Fibroblast of skin of left quadriceps (primary cell): Measurements from ENCODE around the gene C6.
"Not testable (repeated sequence)": the region's sequence is repeated elsewhere in the genome, so short reads cannot be mapped to it uniquely, and the experiment has no call there.

Source experiments
- DNase-seq, 2 experiments: peaks; one replicate each; pipeline ENCODE4 v3.0.0-alpha.2; 2013; ENCODE audit warnings: low read depth in 2 of 2

Gene C6

GRCh38 chr5:41199660-41200059 is 13.7 kb downstream of the C6 start:
- no peak for DNase-seq

GRCh38 chr5:41196197-41196596 is 17.1 kb downstream of the C6 start:
- no peak for DNase-seq

GRCh38 chr5:41195228-41195627 is 18.1 kb downstream of the C6 start:
- no peak for DNase-seq

DNA sequence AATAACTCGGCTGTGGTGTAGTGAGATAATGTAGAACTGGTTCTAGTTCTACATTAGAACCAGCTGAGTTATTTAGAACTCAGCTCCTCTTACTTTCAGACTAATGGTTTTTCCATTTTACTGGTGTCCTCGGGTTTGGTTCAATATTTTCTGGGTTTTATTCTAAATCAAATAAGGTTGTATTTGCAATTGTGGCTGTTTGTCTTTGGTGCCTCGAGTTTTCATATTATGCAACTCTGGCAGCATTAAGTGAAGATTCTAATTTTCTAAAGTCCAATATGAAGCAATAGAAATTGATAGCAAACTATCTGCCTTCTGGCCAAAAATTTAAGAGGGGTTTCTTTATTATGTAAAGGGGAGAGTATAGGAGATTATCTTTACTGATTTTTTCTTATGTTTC is 19.0 kb downstream of the C6 start:
- DNase-seq: no peak

GRCh38 chr5:41193456-41194205 is 19.7 kb downstream of the C6 start:
- no peak for DNase-seq

- DNase-seq: no peak
Observed at GRCh38 chr5:41191249-41191648, 22.1 kb downstream of the C6 start.

- no peak for DNase-seq
Observed at GRCh38 chr5:41186143-41186542, 27.2 kb downstream of the C6 start.

DNA sequence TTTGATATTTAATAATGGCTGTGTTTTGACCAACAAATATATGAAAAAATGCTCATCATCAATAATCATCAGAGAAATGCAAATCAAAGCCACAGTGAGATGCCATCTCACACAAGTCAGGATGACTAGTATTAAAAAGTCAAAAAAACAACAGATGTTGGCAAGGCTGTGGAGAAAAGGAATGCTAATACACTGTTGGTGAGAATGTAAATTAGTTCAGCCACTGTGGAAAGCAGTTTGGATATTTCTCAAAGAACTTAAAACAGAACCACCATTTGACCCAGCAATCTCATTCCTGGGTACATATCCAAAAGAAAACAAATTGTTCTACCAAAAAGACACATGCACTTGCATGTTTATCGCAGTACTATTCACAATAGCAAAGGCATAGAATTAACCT is 30.0 kb downstream of the C6 start:
- DNase-seq: not testable (repeated sequence)

DNA sequence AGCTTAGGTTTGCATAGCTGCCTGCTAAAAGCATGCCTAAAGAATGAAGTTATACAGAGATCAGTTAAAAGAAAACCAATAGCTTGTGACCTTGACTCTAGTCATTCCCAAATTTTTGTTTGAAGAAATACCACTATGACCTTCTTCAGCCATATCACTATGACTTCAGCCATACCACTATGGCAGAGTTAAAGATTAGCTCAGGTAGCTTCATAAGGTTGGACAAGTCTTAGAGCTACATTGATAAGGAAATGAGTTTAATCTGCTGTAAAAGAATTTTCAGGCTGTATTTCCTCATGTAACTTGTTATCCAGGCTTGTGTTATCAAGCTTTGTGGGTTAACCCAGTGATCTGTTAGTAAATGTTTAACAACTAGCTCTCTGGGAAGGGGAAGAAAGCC is 30.7 kb downstream of the C6 start:
- no peak for DNase-seq

DNA sequence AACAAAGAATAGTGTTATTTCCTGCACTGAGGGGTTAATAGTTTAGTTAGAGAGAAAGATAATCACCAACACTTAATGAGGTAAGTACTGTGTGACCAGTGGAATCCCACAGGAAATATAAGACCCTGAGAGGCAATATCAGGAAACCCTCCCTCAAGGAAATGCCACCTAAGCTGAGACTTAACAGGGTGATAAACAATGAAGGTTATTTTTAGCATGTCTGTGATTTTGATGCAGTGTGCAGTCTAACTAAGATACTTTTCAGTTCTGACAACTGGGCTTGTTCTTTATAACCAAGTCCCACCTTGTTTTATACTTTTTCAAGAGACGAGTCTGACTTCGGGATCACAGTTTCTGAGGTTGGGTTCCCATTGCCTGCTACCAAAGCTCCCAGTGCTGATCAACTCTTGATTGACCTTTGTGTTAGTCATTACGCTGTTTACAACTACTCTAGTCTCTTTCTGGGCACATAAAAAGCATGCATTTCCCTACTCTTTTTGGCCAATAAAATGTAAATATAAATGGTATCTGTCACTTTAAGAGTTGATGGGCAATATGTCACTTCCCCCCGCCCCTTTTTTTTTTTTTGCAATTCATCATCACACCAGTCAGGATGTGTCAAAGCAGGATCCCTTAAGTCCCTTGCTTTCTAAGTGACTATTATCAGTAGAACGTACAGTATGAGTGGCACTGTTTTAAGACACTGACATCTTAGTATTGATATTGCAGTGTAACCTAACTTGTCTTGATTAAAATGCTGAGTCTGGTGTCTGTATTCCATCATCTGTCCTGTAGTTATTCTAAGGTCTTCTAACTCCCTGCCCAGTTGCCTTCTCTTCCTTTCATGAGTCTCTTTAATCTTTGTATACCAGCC is 31.4 kb downstream of the C6 start:
- no peak for DNase-seq

DNA sequence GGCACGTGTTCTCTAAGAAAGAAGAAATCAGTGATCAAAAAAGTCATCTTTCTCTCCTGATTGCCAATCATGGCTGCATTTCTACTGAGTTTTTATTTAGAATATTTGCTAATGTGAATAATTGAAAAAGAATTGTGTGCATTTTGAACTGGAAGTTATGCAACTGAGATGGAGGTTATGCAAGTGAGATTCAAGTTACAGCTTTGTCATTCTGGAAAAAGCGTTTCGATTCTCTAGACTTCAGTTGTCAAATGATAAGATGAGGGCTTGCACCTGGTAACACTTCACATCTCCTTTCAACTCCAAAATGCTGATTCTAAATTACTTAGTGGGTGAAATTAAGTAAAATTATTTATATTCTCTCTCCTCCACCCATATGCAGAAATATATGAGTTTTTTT is 36.4 kb downstream of the C6 start:
- DNase-seq: no peak

GRCh38 chr5:41172012-41172411 is 41.3 kb downstream of the C6 start:
- DNase-seq: no peak

GRCh38 chr5:41161271-41161670 is 52.1 kb downstream of the C6 start:
- no peak for DNase-seq

GRCh38 chr5:41157272-41157894 is 55.9 kb downstream of the C6 start:
- DNase-seq: no peak

DNA sequence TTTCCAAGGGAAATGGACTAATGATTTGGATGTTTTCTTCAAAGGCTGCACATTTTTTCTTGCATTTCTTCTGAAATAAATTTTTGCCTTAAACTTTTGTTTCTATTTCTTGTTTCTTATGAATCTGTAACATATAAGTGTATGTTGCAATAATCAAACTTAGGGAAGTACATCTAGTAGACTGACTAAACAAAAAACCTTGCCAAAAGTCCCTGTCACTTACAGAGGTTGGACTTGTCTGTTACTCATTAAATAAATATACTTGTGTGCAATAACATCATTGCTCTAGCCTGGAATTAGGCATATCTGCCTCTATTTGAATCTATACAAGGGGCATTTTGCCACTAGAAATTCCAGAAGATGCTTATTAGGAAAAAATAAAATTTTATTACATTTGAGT is 56.6 kb downstream of the C6 start:
- no peak for DNase-seq

- DNase-seq: no peak
Observed at GRCh38 chr5:41154491-41154890, 58.8 kb downstream of the C6 start.

DNA sequence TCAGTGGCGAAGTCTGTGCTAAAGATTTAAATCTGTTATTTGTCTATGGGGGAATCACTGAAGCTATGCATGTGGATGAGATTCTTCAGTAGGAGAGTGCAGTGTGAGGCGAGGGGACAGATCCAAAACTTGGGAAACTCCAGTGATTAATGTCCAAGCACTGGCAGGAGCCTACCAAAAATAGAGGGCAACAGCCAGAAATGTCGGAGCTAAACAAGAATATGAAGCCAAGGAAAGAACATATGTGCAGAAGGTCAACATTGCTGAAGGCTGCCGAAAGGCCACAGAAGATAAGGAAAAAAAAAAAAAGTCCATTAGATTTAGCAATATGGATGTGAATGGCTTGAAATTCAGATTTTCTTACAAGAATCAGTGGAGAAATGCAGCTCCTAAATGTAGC is 61.8 kb downstream of the C6 start:
- DNase-seq: no peak

DNA sequence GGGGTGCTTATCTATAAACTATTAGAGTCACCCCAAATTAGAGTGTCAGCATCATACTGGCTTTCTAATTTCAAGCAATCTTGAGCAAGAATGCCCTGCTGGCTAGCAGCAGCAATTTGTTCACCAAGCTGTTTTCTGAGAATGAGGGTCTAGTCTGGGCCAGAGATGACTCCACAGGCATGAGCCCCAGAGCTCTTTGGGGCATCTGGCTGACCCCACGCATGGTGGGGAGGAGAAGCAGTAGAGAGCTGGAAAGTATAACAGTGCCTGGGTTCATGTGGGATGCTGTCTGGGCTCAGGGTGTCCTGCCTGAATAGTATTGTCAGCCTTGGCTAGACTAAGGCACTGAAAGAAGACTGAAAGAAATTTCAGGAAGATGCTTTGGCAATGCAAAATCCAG is 64.9 kb downstream of the C6 start:
- DNase-seq: no peak

- DNase-seq: no peak
Observed at GRCh38 chr5:41145306-41145705, 68.0 kb downstream of the C6 start.

- DNase-seq: no peak
Observed at GRCh38 chr5:41143131-41143901, 70.0 kb downstream of the C6 start.

DNA sequence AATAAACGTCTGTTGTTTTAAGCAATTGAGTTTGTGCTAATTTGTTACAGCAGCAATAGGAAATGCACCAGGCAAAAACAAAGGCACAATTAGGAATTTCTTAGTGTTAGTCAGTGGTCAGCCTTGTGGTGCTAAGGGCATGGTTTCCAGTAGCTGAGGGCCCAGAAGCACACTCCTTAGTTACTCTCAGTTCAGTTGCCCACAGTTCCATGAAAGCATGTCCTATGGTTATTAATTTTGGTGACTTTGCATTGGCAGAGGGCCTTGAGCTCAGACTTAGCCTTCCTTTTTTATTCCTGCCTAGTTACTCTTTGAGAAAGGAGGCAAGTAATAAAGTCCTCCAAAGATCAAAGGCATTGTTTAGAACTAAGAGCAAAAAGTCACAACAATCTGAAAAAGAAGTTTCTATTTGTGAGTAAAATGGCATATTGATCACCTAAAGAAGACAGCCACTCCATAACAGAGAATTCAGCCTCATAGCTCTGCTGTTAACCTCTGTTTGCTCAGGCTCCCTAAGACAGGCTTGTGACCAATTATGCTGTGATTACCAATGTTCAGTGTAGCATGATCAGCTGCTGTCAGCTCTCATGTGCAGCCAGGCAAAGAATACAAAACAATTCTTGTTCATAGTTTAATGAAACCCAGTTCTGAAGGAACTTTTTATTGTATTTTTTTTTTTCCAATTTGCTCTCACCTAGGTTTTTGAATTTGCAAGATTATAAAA is 85.2 kb downstream of the C6 start:
- no peak for DNase-seq
